Left cardiac atrium (tissue), 2 donors: Measurements from ENCODE around the gene ITPK1. TPM values are rescaled to one million over a fixed set of nuclear protein-coding genes. Genes with fewer than 3 reads are reported as not detected.

Source experiments
- total RNA-seq, 2 donors: library from RNA; stranded (reverse); fragmentation: NEBNext Ultra II Directional; extraction: Animal tissue kit (Norgen Biotek cat#: 25700); gene quantifications; one replicate each; pipeline ENCODE4 v1.2.1, GENCODE V29; 2021
- donor health status: DM: no; HTN: yes; CAD: no; lungs with severe emphysema.
- donor health status: DM: yes; HTN: yes; CAD: no.

ITPK1 gene
- total RNA-seq, 2 donors from 2014 or later: 92.0 to 99.9 TPM

Other genes with a start within 250 kb of the ITPK1 start
- not detected for gene CHGA, start 192.8 kb downstream of the ITPK1 start, total RNA-seq
- gene MOAP1, start 69.0 kb upstream of the ITPK1 start, total RNA-seq: 10 to 100 TPM; 33.1 to 41.6 TPM
- gene LYSET, start 69.4 kb upstream of the ITPK1 start, total RNA-seq: 10 to 100 TPM; 17.6 to 20.8 TPM
- 10 to 100 TPM in 1 of 2 donors, 1 to 10 TPM in 1; 9.8 to 12.1 TPM for gene GON7, start 91.1 kb upstream of the ITPK1 start, total RNA-seq
- gene UBR7, start 91.3 kb upstream of the ITPK1 start, total RNA-seq: 10 to 100 TPM; 17.6 to 20.5 TPM
- 10 to 100 TPM; 24.4 to 25.1 TPM for gene BTBD7, start 217.1 kb upstream of the ITPK1 start, total RNA-seq
- not detected for gene COX8C, start 231.3 kb upstream of the ITPK1 start, total RNA-seq